ENCODE measurements around the gene CCDC117.

DNA sequence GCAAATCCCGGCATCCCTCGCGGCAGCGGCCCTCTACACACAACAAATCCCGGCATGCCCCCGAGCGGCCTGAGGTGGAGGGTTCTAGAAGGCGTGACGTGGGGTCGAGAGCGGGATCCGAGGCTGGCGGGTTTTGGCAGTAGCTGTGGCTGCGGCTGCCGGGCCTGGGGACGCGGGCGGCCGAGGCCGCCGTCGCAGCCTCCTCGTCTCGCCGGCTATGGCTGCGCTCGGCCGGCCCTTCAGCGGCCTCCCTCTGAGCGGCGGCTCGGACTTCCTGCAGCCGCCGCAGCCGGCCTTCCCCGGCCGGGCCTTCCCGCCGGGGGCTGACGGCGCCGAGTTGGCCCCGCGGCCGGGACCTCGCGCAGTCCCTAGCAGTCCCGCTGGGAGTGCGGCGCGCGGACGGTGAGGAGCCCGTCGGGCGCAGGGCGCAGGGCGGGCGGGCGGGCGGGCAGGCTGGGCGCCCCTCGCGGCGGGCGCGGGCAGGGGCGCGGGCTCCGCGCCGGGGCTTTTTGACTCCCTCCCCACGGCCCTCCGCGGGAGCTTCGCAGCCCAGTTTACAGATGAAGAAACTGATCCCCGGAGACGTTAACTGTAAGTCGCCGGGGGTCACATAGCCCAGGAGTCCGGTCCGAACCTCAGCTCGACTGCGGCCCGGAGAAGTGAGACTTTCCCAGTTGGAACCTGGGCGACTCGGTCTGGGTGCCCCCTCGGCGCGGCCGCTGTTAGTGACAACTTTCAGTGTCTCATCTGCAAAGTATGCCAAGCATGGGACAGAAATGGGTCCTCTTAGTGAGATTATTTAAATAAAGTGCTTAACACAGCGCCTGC lies at the start of gene CCDC117:
- no peak for TF ChIP-seq POLR2A (IDR thresholded peaks at IDR 0.05)
- TF ChIP-seq, protein P1, sequence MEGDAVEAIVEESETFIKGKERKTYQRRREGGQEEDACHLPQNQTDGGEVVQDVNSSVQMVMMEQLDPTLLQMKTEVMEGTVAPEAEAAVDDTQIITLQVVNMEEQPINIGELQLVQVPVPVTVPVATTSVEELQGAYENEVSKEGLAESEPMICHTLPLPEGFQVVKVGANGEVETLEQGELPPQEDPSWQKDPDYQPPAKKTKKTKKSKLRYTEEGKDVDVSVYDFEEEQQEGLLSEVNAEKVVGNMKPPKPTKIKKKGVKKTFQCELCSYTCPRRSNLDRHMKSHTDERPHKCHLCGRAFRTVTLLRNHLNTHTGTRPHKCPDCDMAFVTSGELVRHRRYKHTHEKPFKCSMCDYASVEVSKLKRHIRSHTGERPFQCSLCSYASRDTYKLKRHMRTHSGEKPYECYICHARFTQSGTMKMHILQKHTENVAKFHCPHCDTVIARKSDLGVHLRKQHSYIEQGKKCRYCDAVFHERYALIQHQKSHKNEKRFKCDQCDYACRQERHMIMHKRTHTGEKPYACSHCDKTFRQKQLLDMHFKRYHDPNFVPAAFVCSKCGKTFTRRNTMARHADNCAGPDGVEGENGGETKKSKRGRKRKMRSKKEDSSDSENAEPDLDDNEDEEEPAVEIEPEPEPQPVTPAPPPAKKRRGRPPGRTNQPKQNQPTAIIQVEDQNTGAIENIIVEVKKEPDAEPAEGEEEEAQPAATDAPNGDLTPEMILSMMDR (IDR thresholded peaks at IDR 0.05), result peak in 1 of 7 experiments; percentile 35
- peak; percentile 90 to 95 (median 94) for TF ChIP-seq POLR2AphosphoS5 (IDR thresholded peaks at IDR 0.05)
